ENCODE measurements around the gene UROC1.

DNA sequence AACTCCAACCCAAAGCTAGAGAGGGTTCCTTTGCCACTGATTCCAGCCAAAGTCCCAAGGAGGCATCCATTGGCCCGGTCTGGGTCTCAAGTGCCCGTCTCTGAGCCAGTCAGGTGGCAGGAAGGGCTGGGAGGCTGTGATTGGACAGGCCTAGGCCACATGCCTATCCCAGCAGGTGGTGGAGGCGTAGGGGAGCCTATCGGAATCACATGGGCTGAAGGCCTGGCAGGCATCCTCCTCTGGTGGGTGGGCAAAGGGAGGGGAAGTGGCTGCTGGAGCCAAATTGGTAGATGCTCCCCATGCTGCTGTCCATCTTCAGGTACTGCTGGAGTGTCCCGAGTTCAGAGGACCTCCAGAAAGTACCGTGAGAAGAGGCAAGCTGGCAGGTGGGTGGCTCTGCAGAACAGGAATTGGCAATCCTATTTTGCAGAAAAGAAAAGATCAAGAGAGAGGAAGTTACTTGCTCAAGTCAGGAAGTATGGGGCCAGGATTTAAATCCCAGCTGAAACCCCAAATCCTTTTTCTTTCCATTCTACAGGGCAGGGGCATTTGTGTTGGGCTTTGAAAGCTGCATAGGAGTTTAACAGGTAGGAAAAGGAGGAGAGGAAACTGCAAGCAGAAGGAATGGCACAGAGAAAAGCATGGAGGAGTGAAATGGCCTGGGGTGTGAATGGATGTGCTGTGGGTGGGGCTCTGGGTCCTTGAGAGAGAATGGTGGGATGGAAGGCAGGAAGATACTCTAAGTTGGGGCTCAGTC is 10.1 kb upstream of the UROC1 start:
- no peak for TF ChIP-seq POLR2A (IDR thresholded peaks at IDR 0.05)
- TF ChIP-seq, protein P1, sequence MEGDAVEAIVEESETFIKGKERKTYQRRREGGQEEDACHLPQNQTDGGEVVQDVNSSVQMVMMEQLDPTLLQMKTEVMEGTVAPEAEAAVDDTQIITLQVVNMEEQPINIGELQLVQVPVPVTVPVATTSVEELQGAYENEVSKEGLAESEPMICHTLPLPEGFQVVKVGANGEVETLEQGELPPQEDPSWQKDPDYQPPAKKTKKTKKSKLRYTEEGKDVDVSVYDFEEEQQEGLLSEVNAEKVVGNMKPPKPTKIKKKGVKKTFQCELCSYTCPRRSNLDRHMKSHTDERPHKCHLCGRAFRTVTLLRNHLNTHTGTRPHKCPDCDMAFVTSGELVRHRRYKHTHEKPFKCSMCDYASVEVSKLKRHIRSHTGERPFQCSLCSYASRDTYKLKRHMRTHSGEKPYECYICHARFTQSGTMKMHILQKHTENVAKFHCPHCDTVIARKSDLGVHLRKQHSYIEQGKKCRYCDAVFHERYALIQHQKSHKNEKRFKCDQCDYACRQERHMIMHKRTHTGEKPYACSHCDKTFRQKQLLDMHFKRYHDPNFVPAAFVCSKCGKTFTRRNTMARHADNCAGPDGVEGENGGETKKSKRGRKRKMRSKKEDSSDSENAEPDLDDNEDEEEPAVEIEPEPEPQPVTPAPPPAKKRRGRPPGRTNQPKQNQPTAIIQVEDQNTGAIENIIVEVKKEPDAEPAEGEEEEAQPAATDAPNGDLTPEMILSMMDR (IDR thresholded peaks at IDR 0.05) = no peak
- TF ChIP-seq POLR2AphosphoS5 (IDR thresholded peaks at IDR 0.05) = no peak
